NAMALWA (cell line): ENCODE measurements around the gene NPPC.
A peak's percentile ranks its signal among the peaks of the same experiment; 100 is the strongest.
"Not testable (repeated sequence)": the region's sequence is repeated elsewhere in the genome, so short reads cannot be mapped to it uniquely, and the experiment has no call there.

Source experiments
- DNase-seq: peaks from one replicate; pipeline ENCODE4 v3.0.0-alpha.2; 2015; ENCODE audit warnings: low spot score

The NPPC gene

GRCh38 chr2:231926180-231926741, at the start of gene NPPC:
TSS of gene NPPC (minus strand) at chr2:231926396. CDS start at chr2:231926249, 147 bp downstream.
- peak; percentile 83 for DNase-seq

GRCh38 chr2:231975001-231975400, 48.8 kb upstream of the NPPC start:
- DNase-seq = no peak

- DNase-seq = no peak
Observed at GRCh38 chr2:231970461-231970860, 44.3 kb upstream of the NPPC start.

GRCh38 chr2:231968820-231969219, 42.6 kb upstream of the NPPC start:
- no peak for DNase-seq

GRCh38 chr2:231966886-231967285, 40.7 kb upstream of the NPPC start:
- DNase-seq = no peak

- DNase-seq = no peak
Observed at GRCh38 chr2:231965102-231965501, 38.9 kb upstream of the NPPC start.

GRCh38 chr2:231961349-231962166, 35.4 kb upstream of the NPPC start, which contains the start of gene DIS3L2:
TSS of gene DIS3L2 (plus strand) at chr2:231961713. CDS start at chr2:232014928, 53,215 bp downstream.
- DNase-seq = peak; percentile 86

- no peak for DNase-seq
Observed at GRCh38 chr2:231960810-231961348, 34.7 kb upstream of the NPPC start.

GRCh38 chr2:231957913-231958763, 31.9 kb upstream of the NPPC start:
- DNase-seq = no peak

GRCh38 chr2:231955758-231956472, 29.7 kb upstream of the NPPC start:
- DNase-seq = no peak

- DNase-seq = no peak
Observed at GRCh38 chr2:231951452-231952035, 25.3 kb upstream of the NPPC start.

GRCh38 chr2:231947694-231948093, 21.5 kb upstream of the NPPC start:
- DNase-seq = no peak

GRCh38 chr2:231947112-231947511, 20.9 kb upstream of the NPPC start:
- not testable (repeated sequence) for DNase-seq

GRCh38 chr2:231946241-231946814, 20.1 kb upstream of the NPPC start:
- DNase-seq = no peak

GRCh38 chr2:231942180-231942579, 16.0 kb upstream of the NPPC start:
- DNase-seq = no peak

GRCh38 chr2:231941673-231942072, 15.5 kb upstream of the NPPC start:
- DNase-seq = no peak

- DNase-seq = no peak
Observed at GRCh38 chr2:231940795-231941194, 14.6 kb upstream of the NPPC start.

- no peak for DNase-seq
Observed at GRCh38 chr2:231939022-231939421, 12.8 kb upstream of the NPPC start.

- DNase-seq = no peak
Observed at GRCh38 chr2:231937057-231937456, 10.9 kb upstream of the NPPC start.

- no peak for DNase-seq
Observed at GRCh38 chr2:231936491-231936890, 10.3 kb upstream of the NPPC start.

- DNase-seq = no peak
Observed at GRCh38 chr2:231935815-231936214, 9.6 kb upstream of the NPPC start.
